Measurements from ENCODE around the gene ERVK3-1. TPM values are rescaled to one million over a fixed set of nuclear protein-coding genes. Genes with fewer than 3 reads are reported as not detected.

The ERVK3-1 gene
- total RNA-seq, 2 donors from 2014 or later = 30.3 to 37.8 TPM

Other genes starting within 250 kb of the ERVK3-1 start
- gene ZNF135, start 246.1 kb upstream of the ERVK3-1 start, total RNA-seq = under 1 TPM; 0.58 to 0.82 TPM
- 10 to 100 TPM; 22.8 to 25.6 TPM for gene ZSCAN18, start 207.1 kb upstream of the ERVK3-1 start, total RNA-seq
- gene ZNF329, start 154.6 kb upstream of the ERVK3-1 start, total RNA-seq = 1 to 10 TPM; 3.6 to 8.1 TPM
- gene ZNF274, start 122.3 kb upstream of the ERVK3-1 start, total RNA-seq = 10 to 100 TPM; 19.8 to 34.1 TPM
- gene ZNF544, start 76.5 kb upstream of the ERVK3-1 start, total RNA-seq = 10 to 100 TPM; 34.0 to 51.9 TPM
- 1 to 10 TPM; 4.5 to 5.6 TPM for gene ZNF8, start 26.4 kb upstream of the ERVK3-1 start, total RNA-seq
- gene ZSCAN22, start 21.6 kb downstream of the ERVK3-1 start, total RNA-seq = 1 to 10 TPM; 3.1 to 4.3 TPM
- gene A1BG, start 48.1 kb downstream of the ERVK3-1 start, total RNA-seq = 10 to 100 TPM; 12.9 to 14.9 TPM
- gene ZNF497, start 57.4 kb downstream of the ERVK3-1 start, total RNA-seq = 1 to 10 TPM in 1 of 2 donors, under 1 TPM in 1; 0.23 to 2.6 TPM
- gene ZNF837, start 75.7 kb downstream of the ERVK3-1 start, total RNA-seq = 1 to 10 TPM in 1 of 2 donors, under 1 TPM in 1; 0.48 to 2.1 TPM
- 1,000 to 10,000 TPM; 1,454 to 1,511 TPM for gene RPS5, start 81.9 kb downstream of the ERVK3-1 start, total RNA-seq
- gene RNF225, start 90.3 kb downstream of the ERVK3-1 start, total RNA-seq = under 1 TPM; 0.48 to 0.60 TPM
- 10 to 100 TPM; 10.4 to 13.9 TPM for gene ZNF584, start 103.3 kb downstream of the ERVK3-1 start, total RNA-seq
- 1 to 10 TPM; 3.1 to 3.4 TPM for gene ZNF132, start 134.8 kb downstream of the ERVK3-1 start, total RNA-seq
- gene ZNF324B, start 146.2 kb downstream of the ERVK3-1 start, total RNA-seq = 1 to 10 TPM; 5.7 to 7.9 TPM
- gene ZNF324, start 161.7 kb downstream of the ERVK3-1 start, total RNA-seq = 1 to 10 TPM; 6.4 to 7.7 TPM
- 1 to 10 TPM; 4.8 to 5.0 TPM for gene ZNF446, start 171.0 kb downstream of the ERVK3-1 start, total RNA-seq
- gene SLC27A5, start 206.6 kb downstream of the ERVK3-1 start, total RNA-seq = 10 to 100 TPM; 10.2 to 21.4 TPM
- 10 to 100 TPM in 1 of 2 donors, 1 to 10 TPM in 1; 7.9 to 12.2 TPM for gene ZBTB45, start 214.4 kb downstream of the ERVK3-1 start, total RNA-seq
- gene TRIM28, start 238.7 kb downstream of the ERVK3-1 start, total RNA-seq = 100 to 1,000 TPM; 446 to 497 TPM
- 100 to 1,000 TPM; 112 to 114 TPM for gene CHMP2A, start 249.7 kb downstream of the ERVK3-1 start, total RNA-seq